Calu3 (cell line): ENCODE data around the gene CENPO. TPM values are rescaled to one million over a fixed set of nuclear protein-coding genes. Genes with fewer than 3 reads are reported as not detected.

Experiments
- BruUV-seq: library from RNA; stranded (reverse); fragments of 400-500 nt; replicated peaks from 2 replicates; lab custom pipeline; 2021; lab: Mats Ljungman, UMichigan
- CTCF ChIA-PET: fragments of 300-600 bp; sonication (Branson Sonifier 250); formaldehyde crosslinking; loops from one replicate; lab custom pipeline; 2022; ENCODE audit warnings: antibody characterized with exemption; lab: Charles Lee
- DNase-seq: peaks from one replicate; pipeline ENCODE4 v3.0.0; 2022
- H3K27ac Mint-ChIP-seq: one replicate; pipeline ENCODE4 v1.8.0; 2022; ENCODE audit warnings: mixed read lengths; ENCODE audit not compliant: unreplicated experiment
- H3K27me3 Mint-ChIP-seq: one replicate; pipeline ENCODE4 v1.8.0; 2022; ENCODE audit warnings: mixed read lengths; ENCODE audit not compliant: unreplicated experiment
- H3K36me3 Mint-ChIP-seq: one replicate; pipeline ENCODE4 v1.8.0; 2022; ENCODE audit warnings: mild to moderate bottlenecking, moderate library complexity, mixed read lengths; ENCODE audit not compliant: insufficient read depth, unreplicated experiment
- H3K4me1 Mint-ChIP-seq: one replicate; pipeline ENCODE4 v1.8.0; 2022; ENCODE audit warnings: mild to moderate bottlenecking, low read depth, mixed read lengths; ENCODE audit not compliant: unreplicated experiment
- H3K4me3 Mint-ChIP-seq: one replicate; pipeline ENCODE4 v1.8.0; 2022; ENCODE audit warnings: mild to moderate bottlenecking, low read depth, moderate library complexity, mixed read lengths; ENCODE audit not compliant: unreplicated experiment
- H3K9me3 Mint-ChIP-seq: one replicate; pipeline ENCODE4 v1.8.0; 2022; ENCODE audit warnings: low read depth, mixed read lengths; ENCODE audit not compliant: unreplicated experiment
- CTCF ChIP-seq: fragments of 200-600 bp; IDR thresholded peaks from one replicate; pipeline ENCODE4 v1.8.0; 2022; ENCODE audit warnings: antibody characterized with exemption; ENCODE audit not compliant: unreplicated experiment
- intact Hi-C: fragments of 100-400 bp; cut with micrococcal nuclease; formaldehyde crosslinking; loops from one replicate; pipeline ENCODE4 v1.10.0; 2022; ENCODE audit not compliant: unreplicated experiment
- total RNA-seq: library from RNA; stranded (reverse); gene quantifications from 2 replicates; pipeline ENCODE4 v1.2.3, GENCODE V29; 2022

The CENPO gene
- total RNA-seq, 1 experiment from 2014 or later = 43.1 TPM

- H3K9me3 Mint-ChIP-seq = no peaks in the 10 kb centered on the region
- no peak overlapping the region for H3K4me3 Mint-ChIP-seq
- no peak for TF ChIP-seq CTCF
- no peaks in the 10 kb centered on the region for H3K27me3 Mint-ChIP-seq
- BruUV-seq = no TSS peak
- CTCF ChIA-PET = no interaction called here
- no peaks in the 10 kb centered on the region for H3K4me1 Mint-ChIP-seq
- no peaks in the 10 kb centered on the region for H3K36me3 Mint-ChIP-seq
- no peak overlapping the region for H3K27ac Mint-ChIP-seq
- DNase-seq = no peak
- intact Hi-C loops = no loop called here
Observed at GRCh38 chr2:24768013-24768412, 25.2 kb upstream of the CENPO start.

GRCh38 chr2:24768601-24769000 lies 24.6 kb upstream of the CENPO start:
- BruUV-seq = no TSS peak
- intact Hi-C loops = no loop called here
- Mint-ChIP-seq H3K9me3 (no peaks in the 10 kb centered on the region), H3K27ac (no peak overlapping the region), H3K4me1 (no peaks in the 10 kb centered on the region), H3K4me3 (no peak overlapping the region), H3K36me3 (no peaks in the 10 kb centered on the region), H3K27me3 (no peaks in the 10 kb centered on the region)
- DNase-seq = no peak
- CTCF ChIA-PET = no interaction called here
- TF ChIP-seq CTCF = no peak

GRCh38 chr2:24771061-24771460 lies 22.2 kb upstream of the CENPO start:
- no peaks in the 10 kb centered on the region for H3K36me3 Mint-ChIP-seq
- TF ChIP-seq CTCF = no peak
- H3K4me3 Mint-ChIP-seq = no peak overlapping the region
- no peaks in the 10 kb centered on the region for H3K27me3 Mint-ChIP-seq
- no peaks in the 10 kb centered on the region for H3K4me1 Mint-ChIP-seq
- no peak for DNase-seq
- intact Hi-C loops = no loop called here
- no peak overlapping the region for H3K27ac Mint-ChIP-seq
- H3K9me3 Mint-ChIP-seq = no peaks in the 10 kb centered on the region
- no TSS peak for BruUV-seq
- CTCF ChIA-PET = no interaction called here

- H3K27ac Mint-ChIP-seq = no peak overlapping the region
- CTCF ChIA-PET = no interaction called here
Observed at GRCh38 chr2:24771764-24772586, 21.2 kb upstream of the CENPO start.

More at GRCh38 chr2:24771764-24772586, 21.2 kb upstream of the CENPO start:
- no peak for DNase-seq
- intact Hi-C loops = no loop called here
- TF ChIP-seq CTCF = no peak
- Mint-ChIP-seq H3K4me3 (no peak overlapping the region), H3K27me3 (no peaks in the 10 kb centered on the region), H3K36me3 (no peaks in the 10 kb centered on the region), H3K9me3 (no peaks in the 10 kb centered on the region), H3K4me1 (no peaks in the 10 kb centered on the region)
- BruUV-seq = no TSS peak
